Measurements from ENCODE around the gene SLC25A47.

DNA sequence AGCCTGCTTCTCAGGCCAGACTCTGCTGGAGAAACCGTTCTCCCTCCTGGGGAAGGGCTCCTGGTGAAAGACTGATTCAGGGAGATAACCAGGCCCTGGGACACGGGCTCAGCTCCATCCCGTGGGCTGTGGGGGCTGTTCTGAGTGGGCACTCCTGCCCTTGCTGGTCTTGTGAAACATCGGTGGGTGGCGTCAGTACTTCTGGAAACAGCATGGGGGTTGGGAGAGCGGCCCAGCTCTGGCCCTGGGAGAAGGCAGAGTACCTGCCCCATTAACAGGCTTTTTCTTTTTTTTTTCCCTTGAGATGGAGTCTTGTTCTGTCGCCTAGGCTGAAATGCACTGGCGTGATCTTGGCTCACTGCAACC, 786 bp downstream of the SLC25A47 start:
- no peak for TF ChIP-seq POLR2A (IDR thresholded peaks at IDR 0.05)
- TF ChIP-seq, protein P1, sequence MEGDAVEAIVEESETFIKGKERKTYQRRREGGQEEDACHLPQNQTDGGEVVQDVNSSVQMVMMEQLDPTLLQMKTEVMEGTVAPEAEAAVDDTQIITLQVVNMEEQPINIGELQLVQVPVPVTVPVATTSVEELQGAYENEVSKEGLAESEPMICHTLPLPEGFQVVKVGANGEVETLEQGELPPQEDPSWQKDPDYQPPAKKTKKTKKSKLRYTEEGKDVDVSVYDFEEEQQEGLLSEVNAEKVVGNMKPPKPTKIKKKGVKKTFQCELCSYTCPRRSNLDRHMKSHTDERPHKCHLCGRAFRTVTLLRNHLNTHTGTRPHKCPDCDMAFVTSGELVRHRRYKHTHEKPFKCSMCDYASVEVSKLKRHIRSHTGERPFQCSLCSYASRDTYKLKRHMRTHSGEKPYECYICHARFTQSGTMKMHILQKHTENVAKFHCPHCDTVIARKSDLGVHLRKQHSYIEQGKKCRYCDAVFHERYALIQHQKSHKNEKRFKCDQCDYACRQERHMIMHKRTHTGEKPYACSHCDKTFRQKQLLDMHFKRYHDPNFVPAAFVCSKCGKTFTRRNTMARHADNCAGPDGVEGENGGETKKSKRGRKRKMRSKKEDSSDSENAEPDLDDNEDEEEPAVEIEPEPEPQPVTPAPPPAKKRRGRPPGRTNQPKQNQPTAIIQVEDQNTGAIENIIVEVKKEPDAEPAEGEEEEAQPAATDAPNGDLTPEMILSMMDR (IDR thresholded peaks at IDR 0.05): no peak
